Tibial artery (tissue), 4 donors: Measurements from ENCODE around the gene GREB1L.

Source experiments
- DNase-seq, 2 donors: peaks; one replicate each; pipeline ENCODE4 v3.0.0-alpha.2; 2019
- H3K27ac ChIP-seq, 2 donors: fragments of 200-600 bp; sonication (generic) in 1 of 2; 1 replicate in 1 of 2; 2 replicates in 1 of 2; pipeline ENCODE4 v1.5.1; 2018 to 2019; ENCODE audit warnings: mild to moderate bottlenecking in 1 of 2
- H3K27me3 ChIP-seq, 2 donors: fragments of 200-600 bp; sonication (generic) in 1 of 2; one replicate each; pipeline versions ENCODE4 v1.5.1 to v1.6.0; 2016 to 2019
- H3K36me3 ChIP-seq, 3 donors: fragments of 200-600 bp; sonication (generic) in 2 of 3; one replicate each; pipeline ENCODE4 v1.5.1; 2016 to 2019; ENCODE audit warnings: mild to moderate bottlenecking in 2 of 3
- H3K4me1 ChIP-seq, 4 donors: fragments of 200-600 bp; sonication (generic) in 2 of 4; 1 replicate in 3 of 4; 2 replicates in 1 of 4; pipeline ENCODE4 v1.5.1; 2016 to 2019
- H3K4me3 ChIP-seq, 2 donors: fragments of 200-600 bp; sonication (generic) in 1 of 2; 1 replicate in 1 of 2; 2 replicates in 1 of 2; pipeline ENCODE4 v1.5.1; 2018 to 2019; ENCODE audit warnings: mild to moderate bottlenecking in 2 of 2
- H3K9me3 ChIP-seq, 3 donors: fragments of 200-600 bp; sonication (generic) in 1 of 3; one replicate each; pipeline ENCODE4 v1.5.1; 2016 to 2019
- CTCF ChIP-seq, 2 experiments: fragments of 200-600 bp in 1 of 2; fragments of 450-650 bp in 1 of 2; IDR thresholded peaks; one replicate each; pipeline ENCODE4 v1.5.1; 2017 to 2019; ENCODE audit warnings: antibody characterized with exemption in 2 of 2, mild to moderate bottlenecking in 1 of 2, moderate library complexity in 1 of 2
- intact Hi-C: fragments of 100-400 bp; cut with DNase I; formaldehyde crosslinking; loops from one replicate; pipeline ENCODE4 v1.15.0; 2023; ENCODE audit warnings: low total_unique reads

The GREB1L gene

GRCh38 chr18:21408681-21409080 lies 166.6 kb downstream of the GREB1L start:
- TF ChIP-seq CTCF (IDR thresholded peaks at IDR 0.05), result no peak
- H3K9me3 ChIP-seq, result no peaks in the 10 kb centered on the region
- H3K27me3 ChIP-seq, result no peaks in the 10 kb centered on the region
- H3K4me3 ChIP-seq, result no peak overlapping the region
- no peaks in the 10 kb centered on the region for H3K4me1 ChIP-seq
- no peak overlapping the region for H3K27ac ChIP-seq
- peaks cover 0 to 7% (median 0%) of the 10 kb centered on the region in 3 donors for H3K36me3 ChIP-seq
- intact Hi-C loops, result no loop called here
- no peak for DNase-seq

GRCh38 chr18:21433436-21433835 lies 191.4 kb downstream of the GREB1L start:
- no peak for DNase-seq
- no peak for TF ChIP-seq CTCF (IDR thresholded peaks at IDR 0.05)
- Histone ChIP-seq H3K4me1 (no peaks in the 10 kb centered on the region), H3K9me3 (no peaks in the 10 kb centered on the region), H3K4me3 (no peak overlapping the region), H3K27me3 (no peaks in the 10 kb centered on the region), H3K27ac (no peak overlapping the region), H3K36me3 (no peaks in the 10 kb centered on the region)
- intact Hi-C loops, result no loop called here

DNA sequence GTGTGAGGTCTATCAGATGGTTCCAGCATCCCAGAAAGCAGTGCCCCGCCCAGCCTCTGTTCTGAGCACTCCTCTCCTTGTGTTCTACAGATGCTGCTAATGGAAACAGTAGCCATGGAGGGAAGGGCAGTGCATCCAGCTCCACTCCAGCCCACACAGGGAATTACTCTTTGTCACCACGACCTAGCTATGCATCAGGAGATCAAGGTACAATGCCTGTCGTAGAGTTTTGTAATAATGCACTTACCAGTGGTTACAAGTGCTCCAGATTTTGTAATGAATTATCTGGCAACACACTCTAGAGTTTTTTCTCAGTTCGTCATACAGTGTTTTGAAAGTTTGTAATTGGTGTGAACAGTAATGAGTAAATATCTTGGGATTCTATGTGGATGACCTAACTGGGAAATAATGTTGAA lies 197.4 kb downstream of the GREB1L start:
- Histone ChIP-seq H3K4me3 (no peak overlapping the region), H3K27ac (no peak overlapping the region), H3K27me3 (no peaks in the 10 kb centered on the region), H3K4me1 (no peaks in the 10 kb centered on the region), H3K9me3 (no peaks in the 10 kb centered on the region), H3K36me3 (no peaks in the 10 kb centered on the region)
- intact Hi-C loops, result no loop called here
- no peak for DNase-seq
- TF ChIP-seq CTCF (IDR thresholded peaks at IDR 0.05), result no peak

GRCh38 chr18:21441670-21442069 lies 199.6 kb downstream of the GREB1L start:
- no peak for DNase-seq
- Histone ChIP-seq H3K27me3 (no peaks in the 10 kb centered on the region), H3K27ac (no peak overlapping the region), H3K4me3 (no peak overlapping the region), H3K36me3 (no peaks in the 10 kb centered on the region), H3K9me3 (no peaks in the 10 kb centered on the region), H3K4me1 (no peaks in the 10 kb centered on the region)
- intact Hi-C loops, result no loop called here
- no peak for TF ChIP-seq CTCF (IDR thresholded peaks at IDR 0.05)

GRCh38 chr18:21443776-21444464 lies 201.9 kb downstream of the GREB1L start:
- DNase-seq, result no peak

More at GRCh38 chr18:21443776-21444464, 201.9 kb downstream of the GREB1L start:
- Histone ChIP-seq H3K27me3 (no peaks in the 10 kb centered on the region), H3K36me3 (no peaks in the 10 kb centered on the region), H3K4me1 (no peaks in the 10 kb centered on the region), H3K27ac (no peak overlapping the region), H3K4me3 (no peak overlapping the region), H3K9me3 (no peaks in the 10 kb centered on the region)
- TF ChIP-seq CTCF (IDR thresholded peaks at IDR 0.05), result no peak
- intact Hi-C loops, result loop anchor here (2.0 kb wide), 1 partner anchor 247 kb away; no protein-coding TSS in a partner anchor
